Astrocyte (in vitro differentiated cells and primary cell): Measurements from ENCODE around the gene TAS2R50. TPM values are rescaled to one million over a fixed set of nuclear protein-coding genes. Genes with fewer than 3 reads are reported as not detected.

Experiments
- DNase-seq: peaks from one replicate; pipeline ENCODE4 v3.0.0-alpha.2; 2010; ENCODE audit warnings: low read depth
- FAIRE-seq: peaks from 2 replicates; lab custom pipeline; 2011; peaks lifted over from hg19 to GRCh38; lab: Jason Lieb, UNC
- H2AFZ ChIP-seq: 2 replicates; pipeline ENCODE4 v1.6.0; 2012; ENCODE audit warnings: low read depth, low read length, inconsistent platforms
- H3K27ac ChIP-seq: 2 replicates; pipeline ENCODE4 v1.5.1; 2011; ENCODE audit warnings: low read depth, low read length, inconsistent platforms
- H3K27me3 ChIP-seq: 2 replicates; pipeline ENCODE4 v1.6.0; 2011; ENCODE audit warnings: low read length, inconsistent platforms; ENCODE audit not compliant: insufficient read depth
- H3K36me3 ChIP-seq: 2 replicates; pipeline ENCODE4 v1.5.1; 2011; ENCODE audit warnings: low read length, inconsistent platforms; ENCODE audit not compliant: insufficient read depth
- H3K4me1 ChIP-seq: 2 replicates; pipeline ENCODE4 v1.5.1; 2011; ENCODE audit warnings: low read length, inconsistent platforms; ENCODE audit not compliant: insufficient read depth
- H3K4me2 ChIP-seq: 2 replicates; pipeline ENCODE4 v1.6.0; 2012; ENCODE audit warnings: low read length, inconsistent platforms
- H3K4me3 ChIP-seq: 2 replicates; pipeline ENCODE4 v1.5.1; 2011; ENCODE audit warnings: low read depth, mild to moderate bottlenecking, low read length, inconsistent platforms; ENCODE audit not compliant: insufficient read depth
- H3K79me2 ChIP-seq: 2 replicates; pipeline ENCODE4 v1.6.0; 2012; ENCODE audit warnings: mild to moderate bottlenecking, low read length, inconsistent platforms; ENCODE audit not compliant: insufficient read depth
- H3K9ac ChIP-seq: 2 replicates; pipeline ENCODE4 v1.6.0; 2012; ENCODE audit warnings: mild to moderate bottlenecking, low read length, inconsistent platforms
- H3K9me3 ChIP-seq: 2 replicates; pipeline ENCODE4 v1.5.1; 2012; ENCODE audit warnings: low read depth, mild to moderate bottlenecking, low read length, inconsistent platforms; ENCODE audit not compliant: insufficient read depth
- H4K20me1 ChIP-seq: 2 replicates; pipeline ENCODE4 v1.6.0; 2012; ENCODE audit warnings: low read length, inconsistent platforms; ENCODE audit not compliant: insufficient read depth
- H3K27ac Mint-ChIP-seq: one replicate; pipeline ENCODE4 v1.8.0; 2021; ENCODE audit warnings: mild to moderate bottlenecking, mixed read lengths; ENCODE audit not compliant: unreplicated experiment
- H3K27me3 Mint-ChIP-seq: one replicate; pipeline ENCODE4 v1.8.0; 2021; ENCODE audit warnings: low read depth, mixed read lengths; ENCODE audit not compliant: unreplicated experiment
- H3K36me3 Mint-ChIP-seq: one replicate; pipeline ENCODE4 v1.8.0; 2021; ENCODE audit warnings: low read depth, mixed read lengths; ENCODE audit not compliant: unreplicated experiment
- H3K4me1 Mint-ChIP-seq: one replicate; pipeline ENCODE4 v1.8.0; 2021; ENCODE audit warnings: low read depth, mixed read lengths; ENCODE audit not compliant: unreplicated experiment
- H3K4me3 Mint-ChIP-seq: one replicate; pipeline ENCODE4 v1.8.0; 2021; ENCODE audit warnings: mild to moderate bottlenecking, moderate library complexity, mixed read lengths; ENCODE audit not compliant: unreplicated experiment
- H3K9me3 Mint-ChIP-seq: one replicate; pipeline ENCODE4 v1.8.0; 2021; ENCODE audit warnings: mild to moderate bottlenecking, mixed read lengths; ENCODE audit not compliant: unreplicated experiment
- EZH2 ChIP-seq: IDR thresholded peaks from 2 replicates; pipeline ENCODE4 v1.6.1; 2012; ENCODE audit warnings: mild to moderate bottlenecking, low read length, inconsistent platforms; ENCODE audit not compliant: insufficient read depth
- total RNA-seq: library from RNA; stranded (reverse); gene quantifications from 2 replicates; pipeline ENCODE4 v1.2.1, GENCODE V29; 2021
- TF ChIP-seq, protein P1 (sequence below): IDR thresholded peaks from 2 replicates; pipeline ENCODE4 v1.5.1; 2011; ENCODE audit warnings: low read depth, mild to moderate bottlenecking, inconsistent platforms, low read length, moderate library complexity; ENCODE audit not compliant: insufficient read depth

TAS2R50 gene
- total RNA-seq, 1 donor from 2014 or later, result 1.2 TPM

DNA sequence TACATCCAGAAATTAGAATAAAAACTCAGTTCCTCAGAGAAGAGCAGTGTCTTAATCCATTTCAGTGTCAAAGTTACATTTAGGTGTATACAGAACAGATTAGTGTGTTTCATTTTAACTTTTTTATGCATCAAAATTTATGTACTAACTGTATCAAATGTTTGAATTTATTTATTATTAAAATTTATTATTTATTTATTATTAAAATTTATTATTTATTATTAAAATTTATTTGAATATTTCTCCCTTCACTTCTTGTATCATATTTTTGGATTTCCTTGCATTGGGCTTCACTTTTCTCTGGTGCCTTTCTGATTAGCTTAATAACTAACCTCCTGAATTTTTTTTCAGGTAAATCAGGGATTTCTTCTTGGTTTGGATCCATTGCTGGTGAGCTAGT lies 45.3 kb downstream of the TAS2R50 start:
- no peak for DNase-seq
- Histone ChIP-seq H3K27ac (peak overlapping the region; percentile 84), H3K79me2 (no peaks in the 10 kb centered on the region), H3K36me3 (no peaks in the 10 kb centered on the region), H3K9ac (peak overlapping the region; percentile 37), H3K4me3 (no peak overlapping the region), H3K4me2 (no peak overlapping the region), H3K4me1 (peaks cover 15% of the 10 kb centered on the region), H3K9me3 (no peaks in the 10 kb centered on the region), H4K20me1 (no peaks in the 10 kb centered on the region), H2AFZ (no peak overlapping the region), H3K27me3 (no peaks in the 10 kb centered on the region)
- peaks cover 31% of the 10 kb centered on the region for H3K4me1 Mint-ChIP-seq
- peak overlapping the region; percentile 97 for H3K27ac Mint-ChIP-seq
- TF ChIP-seq, protein P1, sequence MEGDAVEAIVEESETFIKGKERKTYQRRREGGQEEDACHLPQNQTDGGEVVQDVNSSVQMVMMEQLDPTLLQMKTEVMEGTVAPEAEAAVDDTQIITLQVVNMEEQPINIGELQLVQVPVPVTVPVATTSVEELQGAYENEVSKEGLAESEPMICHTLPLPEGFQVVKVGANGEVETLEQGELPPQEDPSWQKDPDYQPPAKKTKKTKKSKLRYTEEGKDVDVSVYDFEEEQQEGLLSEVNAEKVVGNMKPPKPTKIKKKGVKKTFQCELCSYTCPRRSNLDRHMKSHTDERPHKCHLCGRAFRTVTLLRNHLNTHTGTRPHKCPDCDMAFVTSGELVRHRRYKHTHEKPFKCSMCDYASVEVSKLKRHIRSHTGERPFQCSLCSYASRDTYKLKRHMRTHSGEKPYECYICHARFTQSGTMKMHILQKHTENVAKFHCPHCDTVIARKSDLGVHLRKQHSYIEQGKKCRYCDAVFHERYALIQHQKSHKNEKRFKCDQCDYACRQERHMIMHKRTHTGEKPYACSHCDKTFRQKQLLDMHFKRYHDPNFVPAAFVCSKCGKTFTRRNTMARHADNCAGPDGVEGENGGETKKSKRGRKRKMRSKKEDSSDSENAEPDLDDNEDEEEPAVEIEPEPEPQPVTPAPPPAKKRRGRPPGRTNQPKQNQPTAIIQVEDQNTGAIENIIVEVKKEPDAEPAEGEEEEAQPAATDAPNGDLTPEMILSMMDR, result no peak
- TF ChIP-seq EZH2, result no peak
- H3K4me3 Mint-ChIP-seq, result no peak overlapping the region
- H3K9me3 Mint-ChIP-seq, result peaks cover 2% of the 10 kb centered on the region
- H3K27me3 Mint-ChIP-seq, result no peaks in the 10 kb centered on the region
- H3K36me3 Mint-ChIP-seq, result no peaks in the 10 kb centered on the region
- FAIRE-seq, result no peak

DNA sequence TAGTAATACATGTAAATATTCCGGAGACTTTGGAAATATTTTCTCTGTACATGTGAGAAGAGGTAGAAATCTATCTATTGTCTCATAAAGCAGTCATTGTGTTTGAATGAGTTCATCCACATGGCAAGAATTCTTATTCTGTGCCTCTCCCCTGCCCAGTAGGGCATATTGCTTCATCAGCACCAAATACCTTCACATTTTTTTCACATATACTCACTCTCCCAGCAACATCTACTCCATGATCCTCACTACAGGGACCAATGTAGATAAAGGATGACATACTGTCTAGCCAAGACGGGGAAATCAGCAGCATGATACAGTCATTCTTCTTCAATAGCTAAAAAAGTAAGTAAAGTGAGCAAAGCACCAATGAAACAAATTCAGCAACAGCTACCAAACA lies 46.3 kb downstream of the TAS2R50 start:
- H3K27ac Mint-ChIP-seq, result peak overlapping the region; percentile 97
- Histone ChIP-seq H2AFZ (no peak overlapping the region), H3K9me3 (no peaks in the 10 kb centered on the region), H3K36me3 (no peaks in the 10 kb centered on the region), H3K4me1 (peaks cover 15% of the 10 kb centered on the region), H3K27me3 (no peaks in the 10 kb centered on the region), H3K4me3 (no peak overlapping the region), H3K27ac (peak overlapping the region; percentile 84), H3K79me2 (no peaks in the 10 kb centered on the region), H4K20me1 (no peaks in the 10 kb centered on the region), H3K9ac (peak overlapping the region; percentile 37), H3K4me2 (peak overlapping the region; percentile 9)
- H3K36me3 Mint-ChIP-seq, result no peaks in the 10 kb centered on the region
- H3K27me3 Mint-ChIP-seq, result no peaks in the 10 kb centered on the region
- TF ChIP-seq, protein P1, result no peak
- no peak for TF ChIP-seq EZH2
- peaks cover 31% of the 10 kb centered on the region for H3K4me1 Mint-ChIP-seq
- DNase-seq, result peak; percentile 91
- H3K9me3 Mint-ChIP-seq, result peaks cover 2% of the 10 kb centered on the region
- no peak overlapping the region for H3K4me3 Mint-ChIP-seq
- peak; percentile 86 for FAIRE-seq

- no peak for FAIRE-seq
- TF ChIP-seq EZH2, result no peak
- TF ChIP-seq, protein P1, result no peak
Measured at GRCh38 chr12:10939163-10939562, 47.5 kb downstream of the TAS2R50 start, which contains the start of gene TAS2R14. Gene TAS2R14 (minus strand): TSS chr12:10939263. CDS start chr12:10939207, 56 bp downstream.

More at GRCh38 chr12:10939163-10939562, 47.5 kb downstream of the TAS2R50 start, which contains the start of gene TAS2R14:
- DNase-seq, result no peak
- H3K36me3 Mint-ChIP-seq, result no peaks in the 10 kb centered on the region
- no peaks in the 10 kb centered on the region for H4K20me1 ChIP-seq
- H3K79me2 ChIP-seq, result no peaks in the 10 kb centered on the region
- no peaks in the 10 kb centered on the region for H3K27me3 Mint-ChIP-seq
- H3K27ac Mint-ChIP-seq, result peak within 1 kb of the TSS; percentile 97
- peaks cover 15% of the 10 kb centered on the region for H3K4me1 ChIP-seq
- H3K4me2 ChIP-seq, result no peak within 1 kb of the TSS
- no peak within 1 kb of the TSS for H2AFZ ChIP-seq
- no peaks in the 10 kb centered on the region for H3K27me3 ChIP-seq
- H3K4me3 Mint-ChIP-seq, result no peak within 1 kb of the TSS
- H3K36me3 ChIP-seq, result no peaks in the 10 kb centered on the region
- H3K9me3 ChIP-seq, result no peaks in the 10 kb centered on the region
- H3K9me3 Mint-ChIP-seq, result peaks cover 2% of the 10 kb centered on the region
- H3K9ac ChIP-seq, result no peak within 1 kb of the TSS
- no peak within 1 kb of the TSS for H3K4me3 ChIP-seq
- peaks cover 31% of the 10 kb centered on the region for H3K4me1 Mint-ChIP-seq
- H3K27ac ChIP-seq, result peak within 1 kb of the TSS; percentile 67
